AG20443 (cell line): Measurements from ENCODE around the gene HOXB6.

ENCODE experiments used
- DNase-seq: peaks from one replicate; pipeline ENCODE4 v3.0.0; 2012; ENCODE audit warnings: low spot score, mixed read lengths

HOXB6 gene

DNA sequence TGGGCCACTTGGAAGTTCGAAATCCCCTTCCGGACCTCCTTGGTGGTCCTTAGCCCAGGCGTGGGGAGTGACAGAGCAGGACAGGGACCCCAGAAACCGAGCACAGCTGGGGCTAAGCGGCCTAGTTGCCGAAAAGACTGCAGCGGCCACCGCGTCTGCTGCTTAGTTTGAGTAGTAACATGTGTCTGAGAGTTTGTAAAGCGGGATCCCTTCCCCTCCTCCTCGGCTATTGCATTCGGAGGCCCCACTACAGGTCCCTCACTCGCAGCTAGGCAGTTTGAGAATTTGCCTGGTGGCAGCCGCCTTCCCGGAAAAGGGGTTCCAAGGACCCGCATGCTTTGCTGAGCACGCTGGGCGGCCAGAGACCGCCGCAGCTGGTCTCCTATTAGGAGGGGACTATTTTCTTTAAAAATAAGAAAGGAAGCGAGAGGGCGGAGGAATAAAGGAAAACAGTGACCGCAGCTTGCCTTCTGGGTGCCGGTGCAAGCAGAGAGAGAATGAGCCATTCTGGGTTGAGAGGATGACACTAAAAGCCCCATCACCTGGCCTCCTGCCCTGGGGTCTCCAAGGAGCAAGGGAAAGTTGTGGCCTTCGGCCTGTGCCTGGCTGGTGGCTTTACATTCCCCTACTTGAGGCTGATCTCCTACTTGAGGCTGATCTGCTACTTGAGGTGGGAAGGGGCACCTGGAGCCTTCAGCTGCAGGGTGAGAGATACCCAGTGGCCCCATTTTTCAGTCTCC, 10.1 kb downstream of the HOXB6 start:
- DNase-seq, result no peak

DNA sequence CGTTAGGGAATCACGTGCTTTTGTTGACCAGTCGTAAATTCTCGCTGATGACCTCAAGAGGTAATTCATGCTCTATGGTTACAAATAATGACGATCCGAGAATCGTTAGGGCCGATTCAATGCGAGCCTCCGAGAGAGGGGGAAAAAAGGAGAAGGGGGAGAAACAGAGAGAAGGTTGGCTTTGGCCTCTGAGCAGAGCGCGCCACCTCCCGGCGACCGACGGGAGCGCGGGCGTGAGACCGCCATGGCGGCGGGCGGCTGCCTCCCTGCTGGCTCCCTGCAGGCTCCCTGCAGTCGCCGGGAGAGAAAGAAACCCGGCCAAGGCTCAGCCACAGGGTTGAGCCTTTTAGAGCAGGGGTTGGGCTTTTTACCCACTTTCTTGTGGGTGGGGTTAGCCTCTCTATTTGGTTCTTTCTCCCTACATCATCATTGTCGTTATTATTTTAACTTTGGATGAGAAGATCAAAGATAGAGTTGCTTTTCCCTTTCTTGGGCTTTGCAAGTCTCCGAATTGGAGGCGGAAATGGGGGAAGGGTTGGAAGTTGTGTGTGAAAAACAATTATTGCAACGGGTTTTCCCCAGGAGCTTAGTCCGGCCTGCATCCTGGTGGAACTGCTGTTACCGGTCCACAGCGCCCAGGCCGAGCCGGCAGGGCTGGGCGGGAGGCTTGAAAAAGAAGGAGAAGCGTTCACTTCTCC, 10.8 kb downstream of the HOXB6 start:
- peak; percentile 93 for DNase-seq

DNA sequence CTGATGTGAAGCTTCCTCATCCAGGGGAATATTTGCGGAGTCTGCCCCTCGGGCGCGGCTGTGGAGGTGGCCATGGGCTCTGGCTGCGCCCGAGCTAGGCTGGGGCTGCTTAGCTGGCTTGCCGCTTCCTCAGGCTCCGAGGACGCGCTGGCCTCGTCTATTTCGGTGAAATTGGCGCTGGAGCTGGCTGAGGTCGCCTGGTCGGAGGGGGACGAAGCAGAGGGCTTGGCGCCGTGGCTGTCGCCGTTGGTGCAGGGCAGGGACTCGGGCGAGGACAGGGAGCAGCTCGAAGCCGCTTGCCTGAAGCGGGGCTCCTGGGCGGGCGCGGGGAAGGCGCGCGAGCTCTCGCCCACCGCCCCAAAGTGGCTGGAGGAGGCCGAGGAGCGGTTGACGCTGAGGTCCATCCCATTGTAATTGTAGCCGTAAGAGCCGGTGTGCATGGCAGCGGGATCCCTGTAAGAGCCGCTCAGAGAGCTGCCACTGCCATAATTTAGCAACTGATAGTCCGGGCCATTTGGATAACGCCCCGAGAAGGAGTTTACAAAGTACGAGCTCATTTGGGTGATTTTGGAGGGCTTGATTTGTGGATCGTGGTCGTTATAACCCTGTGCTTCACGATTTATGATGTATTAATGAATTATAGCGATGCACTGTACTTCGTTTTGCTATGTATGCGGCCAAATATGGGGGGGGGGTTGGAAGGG, 11.5 kb downstream of the HOXB6 start, which contains the start of gene HOXB5:
HOXB5 (minus strand) TSS at position 654 of the 704 bp plus-strand sequence; CDS start at position 557, 97 bp downstream.
- DNase-seq, result peak; percentile 35

DNA sequence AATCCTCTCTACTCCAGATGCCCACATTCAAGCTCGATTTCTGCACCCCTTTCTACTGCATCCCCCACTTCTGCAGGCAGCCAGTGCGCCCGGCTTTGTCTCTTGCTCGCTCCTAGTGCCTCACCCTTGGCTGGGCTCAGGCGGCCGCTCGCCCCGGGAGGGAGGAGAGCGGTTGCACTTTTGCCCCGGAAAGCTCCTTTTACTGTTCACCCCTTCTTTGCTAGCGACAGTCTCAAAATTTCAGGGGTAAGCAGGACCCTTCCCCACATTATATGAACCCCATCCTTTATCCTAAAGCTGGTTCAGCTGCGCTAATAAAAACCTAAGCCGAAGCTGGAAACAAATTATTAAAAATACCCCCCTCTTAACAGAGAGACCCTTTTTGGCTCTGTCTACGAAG, 12.2 kb downstream of the HOXB6 start:
- DNase-seq, result no peak

DNA sequence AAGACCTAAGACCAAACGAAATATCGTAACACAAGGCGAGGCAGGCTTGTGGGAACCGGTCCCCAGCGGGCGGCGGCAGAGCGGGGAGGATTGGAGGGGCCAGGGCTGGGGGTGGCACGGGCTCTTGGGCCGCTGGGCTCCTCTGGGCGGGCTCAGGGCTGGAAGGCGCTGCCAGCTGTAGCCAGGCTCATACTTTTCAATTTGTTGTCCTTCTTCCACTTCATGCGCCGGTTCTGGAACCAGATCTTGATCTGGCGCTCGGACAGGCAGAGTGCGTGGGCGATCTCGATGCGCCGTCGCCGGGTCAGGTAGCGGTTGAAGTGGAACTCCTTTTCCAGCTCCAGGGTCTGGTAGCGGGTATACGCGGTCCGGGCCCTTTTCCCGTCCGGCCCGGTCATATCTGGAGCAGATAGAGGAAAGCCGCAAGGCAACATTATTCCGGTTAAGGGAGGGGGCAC, 12.7 kb downstream of the HOXB6 start:
- no peak for DNase-seq

DNA sequence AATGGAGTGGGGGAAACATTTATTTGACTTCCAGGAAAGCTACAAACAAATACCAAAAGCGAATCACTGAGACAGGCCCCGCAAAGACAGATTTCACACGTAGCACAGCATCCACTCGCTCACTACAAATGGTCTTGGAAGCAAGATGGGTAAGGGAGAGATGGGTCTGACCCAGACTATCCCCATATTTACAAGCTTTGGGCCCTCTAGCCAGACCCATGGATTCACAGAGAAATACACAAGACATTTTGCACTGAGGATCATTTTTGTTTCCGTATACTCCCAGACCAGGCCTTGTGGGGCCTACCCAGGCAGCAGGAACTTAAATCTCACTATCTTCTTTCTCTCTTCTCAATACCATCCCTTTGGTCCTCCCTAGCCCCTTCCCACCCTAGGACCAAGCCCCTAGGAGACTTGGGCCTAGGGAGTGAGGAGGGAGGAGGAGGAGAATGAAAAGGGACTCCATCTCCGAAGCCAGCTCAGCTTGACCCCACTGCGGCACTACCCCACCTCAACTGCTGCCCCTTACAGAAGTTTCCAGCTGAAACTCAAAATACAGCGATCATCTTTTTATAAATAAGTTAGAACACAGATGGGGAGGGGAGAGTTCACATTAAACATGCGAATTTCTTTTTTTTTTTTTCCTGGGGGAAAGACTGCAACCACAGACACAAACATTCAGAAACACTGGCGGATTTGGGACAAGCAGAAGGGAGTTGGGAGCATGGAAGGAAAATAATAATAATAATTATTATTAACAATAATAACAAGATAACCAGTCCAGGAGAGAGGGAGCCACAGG, 13.3 kb downstream of the HOXB6 start:
- no peak for DNase-seq

DNA sequence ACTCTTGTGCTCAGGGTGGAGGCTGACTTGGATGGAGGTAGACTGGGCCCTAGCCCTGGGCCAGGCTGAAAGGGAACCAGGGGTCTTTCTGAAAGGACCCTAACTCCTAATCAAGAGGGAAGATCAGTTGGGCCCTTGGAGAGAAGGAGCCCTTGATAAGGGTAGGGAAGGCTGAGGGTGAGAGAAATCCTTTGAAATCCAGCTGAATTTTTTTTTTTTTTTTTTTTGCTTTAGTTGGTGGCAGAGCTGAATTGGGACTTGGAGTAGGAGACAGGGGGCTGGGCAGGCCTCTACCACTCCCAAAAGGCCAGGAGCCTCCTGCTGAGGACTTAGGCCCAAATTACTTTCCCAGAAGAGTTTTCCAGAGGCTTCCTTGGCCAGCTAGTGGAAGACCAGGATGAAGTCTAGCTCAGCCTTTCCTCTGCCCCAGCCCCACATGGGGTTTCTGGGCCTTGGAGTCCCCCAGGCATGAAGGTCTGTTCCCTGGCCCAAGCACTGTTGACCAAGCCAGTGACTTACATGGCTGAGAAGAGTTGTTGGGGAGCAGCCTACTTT, 14.1 kb downstream of the HOXB6 start:
- DNase-seq, result no peak

DNA sequence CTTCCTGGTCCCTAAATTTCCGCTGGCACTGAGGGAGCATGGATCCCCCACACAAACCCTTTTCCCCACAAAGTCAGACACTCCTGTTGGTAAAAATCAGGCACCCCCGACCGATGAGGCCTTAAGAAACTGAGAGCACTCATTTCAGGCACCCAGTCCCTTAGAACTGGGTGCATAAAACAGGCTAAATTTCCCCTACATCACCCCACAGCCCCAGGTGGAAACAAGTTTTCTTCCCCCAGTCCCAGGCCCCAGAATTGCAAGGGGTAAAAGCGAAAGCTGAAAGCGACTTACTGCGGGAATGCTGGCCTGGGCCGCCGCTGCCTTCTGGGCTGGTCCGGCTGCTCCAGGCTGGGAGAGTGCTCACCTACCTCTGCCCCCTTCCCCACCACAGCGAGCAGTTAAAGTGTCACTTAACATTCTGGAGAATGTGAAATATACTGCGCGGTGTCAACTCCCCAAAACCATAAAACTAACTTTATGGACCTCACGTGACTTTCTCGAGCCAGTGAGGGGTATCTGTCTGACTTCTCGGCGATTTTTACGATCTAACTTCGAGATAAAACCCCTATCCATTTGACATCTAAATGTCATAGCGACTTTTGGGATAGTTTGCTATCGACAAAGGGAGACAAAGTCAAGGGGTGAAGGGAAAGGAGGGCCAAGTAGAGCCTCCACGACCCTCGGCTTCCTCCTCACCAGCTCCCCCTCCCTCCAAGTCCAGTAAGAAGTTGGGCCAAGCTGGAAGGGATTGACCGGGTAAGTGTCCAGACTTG, 14.8 kb downstream of the HOXB6 start, which contains the start of gene HOXB3:
HOXB3 (minus strand) TSS at position 411 of the 776 bp plus-strand sequence. CDS start 37,767 bp downstream, outside the sequence.
- no peak for DNase-seq

DNA sequence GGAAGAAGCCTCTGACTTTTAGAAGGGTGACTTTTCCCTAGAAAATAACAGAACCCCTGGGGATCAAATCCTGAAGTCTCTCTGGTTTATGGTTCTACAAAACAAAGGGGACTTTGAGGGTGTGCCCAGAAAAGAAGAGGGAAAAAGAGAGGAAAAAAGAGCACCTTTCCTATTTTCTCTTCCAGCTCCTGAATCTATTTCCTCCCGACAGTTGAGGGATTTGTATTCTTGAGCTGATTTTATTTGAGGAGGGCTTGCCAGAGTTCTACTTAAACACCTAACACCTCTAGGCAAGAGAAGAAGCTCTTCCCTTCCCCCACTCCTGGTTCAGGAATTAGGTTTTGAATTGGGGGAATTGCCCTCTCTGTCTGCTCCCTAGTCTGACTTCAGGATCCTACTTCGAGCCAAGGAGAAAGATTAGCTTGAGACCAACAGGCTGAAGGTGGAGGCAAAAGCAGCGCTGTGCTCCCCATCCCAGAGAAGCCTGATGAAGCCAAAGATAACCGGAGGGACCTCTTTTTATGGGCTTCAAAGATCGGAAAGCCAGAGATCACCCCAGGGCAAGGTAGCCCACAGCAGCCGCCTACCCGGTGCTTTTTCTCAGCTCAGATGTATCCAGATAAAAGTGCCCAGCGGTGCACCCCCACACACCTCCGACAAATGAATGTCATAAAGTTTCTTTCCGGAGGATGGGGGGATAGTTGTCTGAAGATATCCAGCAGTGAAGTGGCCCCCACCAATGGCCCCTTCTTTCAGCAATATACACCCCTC, 15.5 kb downstream of the HOXB6 start:
- no peak for DNase-seq

DNA sequence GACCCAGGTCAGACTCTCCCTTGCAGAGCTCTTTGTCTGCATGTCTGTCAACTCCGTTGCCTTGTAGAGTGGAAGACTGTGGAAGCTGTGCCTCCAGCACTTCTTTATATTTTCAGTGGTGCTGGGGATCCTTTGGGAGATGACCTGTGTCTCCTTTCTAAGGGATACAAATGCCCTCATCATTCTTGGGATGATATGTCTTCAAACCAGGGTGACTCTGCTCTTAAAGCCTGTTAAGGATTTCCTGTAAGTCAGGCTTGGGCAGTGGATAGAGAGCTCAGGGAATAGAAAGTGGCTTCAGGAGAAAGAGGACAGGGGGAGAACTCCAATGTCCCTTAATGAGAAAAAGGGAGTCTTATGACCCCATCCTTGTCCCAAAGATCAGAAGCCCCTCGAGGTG, 16.3 kb downstream of the HOXB6 start:
- DNase-seq, result no peak

DNA sequence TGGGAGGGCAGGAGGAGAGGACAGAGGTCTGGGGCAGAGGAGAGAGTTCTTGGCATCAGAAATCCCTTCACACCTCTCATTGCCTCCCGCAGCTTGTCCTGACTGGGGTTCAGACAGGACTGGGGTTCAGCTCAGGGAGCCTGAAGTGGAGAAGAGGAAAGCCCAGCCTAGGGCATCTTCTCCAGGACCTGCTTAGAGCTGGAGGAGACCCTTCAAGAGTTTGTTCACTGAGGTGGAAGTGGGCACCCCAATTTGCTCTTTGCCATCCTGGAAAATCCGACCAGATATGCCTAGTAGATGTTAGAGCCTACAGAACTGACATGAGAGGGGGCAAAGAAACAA, 16.7 kb downstream of the HOXB6 start:
- DNase-seq, result no peak

DNA sequence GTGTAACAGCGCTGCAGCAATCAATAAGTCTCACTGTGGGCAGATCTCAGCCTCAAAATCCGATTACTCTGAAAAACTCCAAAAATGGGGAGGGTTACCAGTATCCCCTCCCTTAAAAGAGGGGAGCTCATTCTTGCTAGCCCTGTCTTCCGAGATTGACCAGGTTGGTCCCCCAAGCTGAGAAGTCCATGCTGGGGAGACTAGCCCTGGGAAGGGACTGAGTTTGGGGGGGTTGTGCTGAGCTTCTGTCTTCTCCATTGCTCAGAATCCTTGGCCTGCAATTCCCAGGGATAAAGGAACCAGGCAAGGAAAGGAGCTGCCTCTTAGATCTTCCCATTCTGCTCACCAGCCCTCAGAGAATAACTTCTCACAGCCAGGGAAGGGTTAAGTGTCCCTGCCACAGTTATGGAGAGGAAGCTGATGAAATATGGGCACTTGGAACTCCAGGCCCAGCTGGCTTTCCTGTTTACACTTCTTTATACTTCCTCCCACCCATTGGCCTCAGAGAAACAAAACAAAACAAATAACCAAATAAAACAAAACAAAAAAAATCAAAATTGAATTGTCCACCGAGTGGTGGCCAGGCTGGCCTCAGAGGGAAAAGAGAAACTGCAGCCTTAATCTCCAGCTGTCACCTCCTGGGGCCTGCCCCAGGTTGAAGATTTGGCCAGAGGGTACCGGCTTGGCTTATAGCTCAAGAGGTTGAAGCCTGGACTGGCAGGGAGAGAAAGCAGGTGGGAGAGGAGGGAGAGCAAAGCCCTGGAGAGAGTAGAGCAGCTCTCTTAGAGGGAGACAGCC, 17.3 kb downstream of the HOXB6 start:
- no peak for DNase-seq

DNA sequence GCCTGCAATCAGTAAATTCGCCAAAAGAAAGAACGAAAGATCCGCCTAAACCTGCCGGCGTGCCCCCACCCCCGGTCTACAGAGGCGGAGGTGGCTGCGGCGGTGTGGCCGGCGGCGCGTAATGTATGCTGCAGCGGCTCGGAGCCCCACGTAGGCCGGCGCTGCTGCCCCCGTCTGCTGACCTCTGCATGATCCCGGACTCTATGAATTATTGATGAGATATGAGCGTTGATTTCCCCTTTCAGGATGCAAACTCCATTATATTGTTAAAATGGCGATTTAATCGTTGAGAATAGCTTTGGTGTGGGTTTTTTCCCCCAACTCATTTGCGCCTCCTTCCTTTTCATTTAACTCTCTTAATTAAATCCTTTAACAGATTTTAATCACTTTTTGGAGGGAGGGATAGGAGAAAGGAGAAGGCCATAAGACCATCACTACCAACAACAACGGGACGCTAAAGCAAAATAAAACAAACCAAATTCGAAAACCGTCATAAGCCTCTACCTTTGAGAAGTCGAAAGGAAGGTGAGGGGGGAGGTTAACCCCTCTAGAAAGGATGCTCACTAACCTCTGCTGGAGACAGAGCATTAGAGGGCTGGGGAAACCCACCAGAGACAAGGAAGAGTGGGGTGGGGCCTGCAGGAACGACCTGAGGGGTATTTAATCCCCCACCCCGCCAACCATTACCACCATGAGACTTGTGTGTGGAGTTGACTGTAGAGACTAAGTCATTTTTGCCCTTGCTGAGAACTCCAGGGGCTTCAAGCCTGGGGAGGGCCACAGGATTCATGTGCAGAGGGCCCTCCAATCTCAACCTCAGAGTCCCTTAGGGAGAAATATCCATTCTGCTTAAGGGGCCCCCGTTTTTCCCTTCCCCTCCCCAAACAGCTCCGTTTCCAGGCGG, 18.2 kb downstream of the HOXB6 start:
- DNase-seq, result no peak

DNA sequence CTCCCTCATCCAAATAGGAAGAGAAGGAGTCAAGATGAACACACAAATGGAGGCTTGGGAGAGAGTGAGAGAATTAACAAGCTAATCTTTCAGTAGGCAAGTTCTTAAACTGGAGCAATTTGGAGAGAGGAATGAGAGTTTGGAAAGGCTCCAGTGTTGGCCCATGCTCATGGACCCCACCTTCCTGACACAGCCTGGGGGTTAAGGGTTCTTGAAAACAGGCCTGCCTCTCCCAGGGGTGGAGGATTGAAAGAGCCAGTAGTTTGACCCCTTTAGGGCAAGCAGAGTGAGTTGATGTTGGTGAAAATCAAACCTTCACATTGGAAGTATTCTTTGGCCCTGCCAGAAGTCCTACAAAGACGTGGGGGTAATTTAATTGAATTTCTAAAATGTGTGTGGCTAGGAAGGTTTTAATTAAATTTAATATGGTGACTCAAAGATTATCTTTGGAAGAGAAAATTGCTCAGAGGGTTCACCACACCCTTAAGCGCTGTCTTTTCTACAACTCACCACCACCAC, 20.5 kb downstream of the HOXB6 start:
- peak; percentile 50 for DNase-seq

DNA sequence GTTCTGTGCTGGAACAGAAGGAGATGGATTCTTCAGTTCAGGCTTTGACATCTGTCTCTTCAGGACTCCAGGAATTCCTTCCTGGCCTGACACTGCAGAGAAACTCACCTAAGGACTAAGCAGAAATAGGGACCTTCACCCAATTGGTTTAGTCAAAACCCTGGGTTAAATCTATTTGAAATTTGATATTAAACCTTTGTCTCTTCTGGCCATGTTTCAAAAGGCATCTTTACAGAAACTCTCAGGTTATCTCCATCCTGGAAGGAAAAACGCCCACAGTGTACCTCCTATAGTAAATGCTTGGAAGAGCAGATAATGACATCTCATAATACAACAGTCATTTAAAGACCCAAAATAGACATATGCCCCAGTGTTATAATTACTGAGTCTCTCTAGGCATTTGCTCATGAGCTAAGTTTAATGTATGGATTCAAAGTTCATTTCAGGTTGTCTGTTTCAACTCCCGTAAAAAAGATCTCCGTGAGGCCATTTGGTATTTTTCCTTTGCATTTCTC, 21.0 kb downstream of the HOXB6 start:
- DNase-seq, result no peak

DNA sequence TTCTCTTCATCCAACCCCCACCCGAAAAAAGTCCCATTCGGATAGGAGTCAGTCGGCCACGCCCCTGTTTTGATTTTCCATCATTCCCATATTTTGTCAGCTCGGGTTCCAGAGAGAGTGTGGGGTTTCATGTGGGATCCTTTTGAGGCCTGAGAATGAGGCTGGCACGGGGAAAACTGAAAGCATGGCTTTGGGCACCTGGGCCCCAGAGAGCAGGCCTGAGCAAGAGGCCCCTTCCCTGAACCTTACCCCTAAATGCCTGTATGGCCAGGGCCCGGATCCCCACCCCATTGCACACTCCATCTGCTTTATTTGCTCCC, 22.1 kb downstream of the HOXB6 start:
- DNase-seq, result no peak

DNA sequence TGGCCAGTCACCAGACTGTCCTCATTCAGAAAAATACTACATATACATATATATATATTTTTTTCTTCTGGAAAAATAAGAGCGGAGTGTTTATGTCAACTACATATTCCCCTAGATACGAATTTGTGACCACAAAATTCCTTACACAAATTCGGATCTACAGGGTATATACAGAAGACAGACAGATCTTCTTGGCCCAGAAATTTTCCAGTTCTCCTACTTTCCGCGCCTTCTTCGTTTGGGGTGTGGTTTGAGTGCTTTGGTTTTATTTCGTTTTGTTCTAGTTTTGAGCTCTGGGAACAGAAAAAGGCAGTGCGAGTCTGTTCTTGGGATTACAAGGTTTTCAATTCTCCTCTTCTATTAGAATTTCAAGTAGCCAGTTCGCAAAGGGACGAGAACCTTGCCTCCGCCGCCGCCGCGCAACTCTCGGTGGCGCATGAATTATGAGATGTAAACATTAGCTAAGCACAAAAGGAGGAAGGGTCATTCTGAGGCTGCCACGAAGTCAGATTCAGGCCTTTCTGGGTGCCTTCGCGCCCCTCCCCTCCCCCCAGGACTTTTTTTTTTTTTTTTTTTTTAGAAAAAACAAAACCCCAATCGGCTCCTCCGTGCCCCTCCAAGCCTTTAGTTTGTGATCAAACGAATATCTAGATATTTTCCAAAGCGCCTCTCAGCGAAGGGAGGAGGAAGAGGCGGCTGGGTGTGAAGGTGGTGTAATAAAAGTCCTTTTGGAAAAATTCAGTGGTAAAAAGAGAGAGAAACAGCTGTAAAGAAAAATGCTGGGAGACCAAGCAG, 24.8 kb downstream of the HOXB6 start:
- no peak for DNase-seq
